ENCODE data around the gene RHOBTB3. TPM values are rescaled to one million over a fixed set of nuclear protein-coding genes. Genes with fewer than 3 reads are reported as not detected.
A peak's percentile ranks its signal among the peaks of the same experiment; 100 is the strongest.

The RHOBTB3 gene
- total RNA-seq, 1 donor: 314 TPM

- no peak overlapping the region for H3K4me3 ChIP-seq (ENCODE audit: insufficient read depth, low read length)
- no peaks in the 10 kb centered on the region for H3K9me3 ChIP-seq (ENCODE audit: low read depth, low read length)
- no peaks in the 10 kb centered on the region for H3K27me3 ChIP-seq (ENCODE audit: insufficient read depth, low read length)
- peak overlapping the region; percentile 12 for H3K4me2 ChIP-seq (ENCODE audit: insufficient read depth, low read length)
- peaks cover 19% of the 10 kb centered on the region for H3K4me1 ChIP-seq (ENCODE audit: insufficient read depth, low read length)
- no peaks in the 10 kb centered on the region for H4K20me1 ChIP-seq (ENCODE audit: insufficient read depth, low read length)
- no peak for DNase-seq (ENCODE audit: insufficient read length, low spot score, missing footprints)
- no peak overlapping the region for H2AFZ ChIP-seq (ENCODE audit: low read length)
- peaks cover 2% of the 10 kb centered on the region for H3K79me2 ChIP-seq (ENCODE audit: insufficient read depth, low read length)
- H3K27ac ChIP-seq (ENCODE audit: low read depth, low read length): peak overlapping the region; percentile 61
- H3K36me3 ChIP-seq (ENCODE audit: insufficient read depth, low read length): peaks cover 22% of the 10 kb centered on the region
- TF ChIP-seq CTCF (IDR thresholded peaks at IDR 0.05; ENCODE audit: extremely low read depth, low read depth, low read length): no peak
Measured at GRCh38 chr5:95778713-95779436, 47.7 kb downstream of the RHOBTB3 start.

GRCh38 chr5:95779611-95780010 is 48.5 kb downstream of the RHOBTB3 start:
- H3K4me2 ChIP-seq (ENCODE audit: insufficient read depth, low read length): peak overlapping the region; percentile 12
- no peak overlapping the region for H2AFZ ChIP-seq (ENCODE audit: low read length)
- H3K9me3 ChIP-seq (ENCODE audit: low read depth, low read length): no peaks in the 10 kb centered on the region
- peak overlapping the region; percentile 61 for H3K27ac ChIP-seq (ENCODE audit: low read depth, low read length)
- H3K4me1 ChIP-seq (ENCODE audit: insufficient read depth, low read length): peaks cover 19% of the 10 kb centered on the region
- no peak overlapping the region for H3K4me3 ChIP-seq (ENCODE audit: insufficient read depth, low read length)
- no peaks in the 10 kb centered on the region for H4K20me1 ChIP-seq (ENCODE audit: insufficient read depth, low read length)
- H3K36me3 ChIP-seq (ENCODE audit: insufficient read depth, low read length): peaks cover 29% of the 10 kb centered on the region
- peaks cover 2% of the 10 kb centered on the region for H3K79me2 ChIP-seq (ENCODE audit: insufficient read depth, low read length)
- no peaks in the 10 kb centered on the region for H3K27me3 ChIP-seq (ENCODE audit: insufficient read depth, low read length)
- TF ChIP-seq CTCF (IDR thresholded peaks at IDR 0.05; ENCODE audit: extremely low read depth, low read depth, low read length): no peak
- DNase-seq (ENCODE audit: insufficient read length, low spot score, missing footprints): no peak

GRCh38 chr5:95780597-95780996 is 49.5 kb downstream of the RHOBTB3 start:
- Histone ChIP-seq H3K4me2 (ENCODE audit: insufficient read depth, low read length) (no peak overlapping the region), H3K9me3 (ENCODE audit: low read depth, low read length) (no peaks in the 10 kb centered on the region), H2AFZ (ENCODE audit: low read length) (no peak overlapping the region), H4K20me1 (ENCODE audit: insufficient read depth, low read length) (no peaks in the 10 kb centered on the region), H3K79me2 (ENCODE audit: insufficient read depth, low read length) (no peaks in the 10 kb centered on the region), H3K4me1 (ENCODE audit: insufficient read depth, low read length) (peaks cover 25% of the 10 kb centered on the region), H3K36me3 (ENCODE audit: insufficient read depth, low read length) (peaks cover 35% of the 10 kb centered on the region), H3K4me3 (ENCODE audit: insufficient read depth, low read length) (no peak overlapping the region), H3K27me3 (ENCODE audit: insufficient read depth, low read length) (no peaks in the 10 kb centered on the region), H3K27ac (ENCODE audit: low read depth, low read length) (peak overlapping the region; percentile 21)
- no peak for TF ChIP-seq CTCF (IDR thresholded peaks at IDR 0.05; ENCODE audit: extremely low read depth, low read depth, low read length)
- no peak for DNase-seq (ENCODE audit: insufficient read length, low spot score, missing footprints)

- Histone ChIP-seq H3K4me1 (ENCODE audit: insufficient read depth, low read length) (peaks cover 31% of the 10 kb centered on the region), H3K27me3 (ENCODE audit: insufficient read depth, low read length) (no peaks in the 10 kb centered on the region), H4K20me1 (ENCODE audit: insufficient read depth, low read length) (no peaks in the 10 kb centered on the region), H3K27ac (ENCODE audit: low read depth, low read length) (peak overlapping the region; percentile 21), H3K4me3 (ENCODE audit: insufficient read depth, low read length) (no peak overlapping the region), H3K9me3 (ENCODE audit: low read depth, low read length) (no peaks in the 10 kb centered on the region), H3K79me2 (ENCODE audit: insufficient read depth, low read length) (no peaks in the 10 kb centered on the region), H3K4me2 (ENCODE audit: insufficient read depth, low read length) (no peak overlapping the region), H3K36me3 (ENCODE audit: insufficient read depth, low read length) (peaks cover 35% of the 10 kb centered on the region), H2AFZ (ENCODE audit: low read length) (no peak overlapping the region)
- DNase-seq (ENCODE audit: insufficient read length, low spot score, missing footprints): no peak
- TF ChIP-seq CTCF (IDR thresholded peaks at IDR 0.05; ENCODE audit: extremely low read depth, low read depth, low read length): peak; percentile 96
Measured at GRCh38 chr5:95781101-95781583, 50.0 kb downstream of the RHOBTB3 start.

All from osteoblast (primary cell).